Fibroblast of pulmonary artery (primary cell): ENCODE data around the gene RARA.

ENCODE experiments used
- DNase-seq: peaks from one replicate; pipeline ENCODE4 v3.0.0-alpha.2; 2010; ENCODE audit warnings: low read depth
- H3K4me3 ChIP-seq: replicated peaks from 2 replicates; pipeline ENCODE4 v1.5.1; 2011; ENCODE audit warnings: low read depth, mild to moderate bottlenecking, control low read depth, low read length, moderate library complexity
- CTCF ChIP-seq: IDR thresholded peaks from 2 replicates; pipeline ENCODE4 v1.5.1; 2011; ENCODE audit warnings: mild to moderate bottlenecking, control low read depth, low read length, inconsistent platforms; ENCODE audit errors: missing control alignments

RARA gene

GRCh38 chr17:40355804-40356758 lies 47.1 kb downstream of the RARA start:
- DNase-seq: no peak
- no peak overlapping the region for H3K4me3 ChIP-seq
- no peak for TF ChIP-seq CTCF

GRCh38 chr17:40356990-40357881 lies 48.3 kb downstream of the RARA start:
- DNase-seq: no peak
- no peak for TF ChIP-seq CTCF
- H3K4me3 ChIP-seq: no peak overlapping the region

GRCh38 chr17:40358323-40359038 lies 49.5 kb downstream of the RARA start:
- H3K4me3 ChIP-seq: no peak overlapping the region
- DNase-seq: peak; percentile 90
- TF ChIP-seq CTCF: peak; percentile 90

- no peak overlapping the region for H3K4me3 ChIP-seq
- DNase-seq: no peak
- no peak for TF ChIP-seq CTCF
Measured at GRCh38 chr17:40360091-40360490, 51.1 kb downstream of the RARA start.

GRCh38 chr17:40361063-40361924 lies 52.3 kb downstream of the RARA start:
- no peak for DNase-seq
- TF ChIP-seq CTCF: no peak
- H3K4me3 ChIP-seq: no peak overlapping the region
